CD4-positive, alpha-beta T cell treated with Interleukin-17A for 4 hours (primary cell): ENCODE results near the gene SLC30A4.

Experiments used
- DNase-seq: peaks from one replicate; pipeline ENCODE4 v3.0.0-alpha.2; 2020; ENCODE audit warnings: mixed read lengths

Gene SLC30A4

GRCh38 chr15:45449395-45449794 lies 73.2 kb downstream of the SLC30A4 start:
- DNase-seq, result no peak

DNA sequence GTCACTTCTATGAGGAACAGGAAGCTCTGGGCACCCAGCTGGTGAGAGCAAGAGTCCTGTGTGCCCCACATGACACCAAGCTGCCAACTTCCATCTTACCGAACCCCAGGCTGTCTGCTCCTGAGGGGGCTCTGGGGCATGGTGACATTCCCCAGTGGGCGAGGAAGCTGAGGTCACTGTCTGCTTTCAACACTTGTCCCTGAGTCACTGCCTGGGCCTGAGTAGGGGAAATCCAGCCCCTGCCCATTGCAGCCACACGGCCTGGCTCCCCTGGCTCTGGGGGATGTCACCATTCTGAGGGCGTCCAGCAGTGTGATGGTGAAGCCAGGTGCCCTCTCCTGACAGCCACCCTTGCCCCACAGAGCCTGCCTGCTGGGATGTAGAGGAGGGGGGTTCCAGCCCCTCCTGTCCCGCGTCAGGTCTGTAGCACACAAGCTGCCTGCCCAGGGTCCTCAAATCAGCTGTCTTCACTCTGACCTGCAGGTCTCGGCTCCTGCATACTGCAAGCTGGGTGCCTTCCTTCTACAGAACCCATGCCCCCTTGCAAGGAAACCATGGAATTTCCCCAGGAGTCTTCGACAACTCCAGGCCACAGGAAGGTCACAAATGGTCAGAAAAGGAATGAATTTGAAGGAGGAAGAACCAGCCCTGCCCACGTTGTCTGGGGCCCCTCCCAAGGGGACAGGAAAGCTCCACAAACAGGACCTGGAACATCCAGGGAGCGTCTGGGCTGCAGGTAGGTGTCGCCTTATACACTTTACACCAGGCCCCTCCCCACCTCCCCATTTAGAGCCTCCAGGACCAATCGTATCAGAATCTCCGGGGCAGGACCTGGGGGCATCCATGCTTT lies 74.3 kb downstream of the SLC30A4 start:
- no peak for DNase-seq

DNA sequence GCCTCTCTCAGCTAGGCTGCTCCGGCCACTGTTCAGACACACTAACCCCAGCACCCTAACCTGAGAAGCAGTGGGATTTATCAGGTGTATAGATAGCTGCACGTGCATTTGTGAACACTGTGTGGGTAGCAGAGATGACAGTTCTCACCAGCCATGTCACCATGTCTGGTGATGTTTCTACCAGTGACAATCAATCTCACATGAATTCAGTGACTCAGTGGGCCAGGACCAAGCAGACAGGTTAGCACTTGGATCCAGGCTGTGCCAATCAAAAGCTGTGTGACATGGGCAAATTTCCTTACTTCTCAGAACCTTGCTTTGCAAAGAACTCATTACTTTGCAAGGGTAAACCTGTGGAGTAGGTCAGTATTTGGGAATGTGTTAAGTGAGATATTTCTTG lies 78.9 kb downstream of the SLC30A4 start:
- no peak for DNase-seq

- no peak for DNase-seq
Measured at GRCh38 chr15:45442507-45443135, 79.9 kb downstream of the SLC30A4 start.

- DNase-seq, result no peak
Measured at GRCh38 chr15:45441686-45442085, 80.9 kb downstream of the SLC30A4 start.

DNA sequence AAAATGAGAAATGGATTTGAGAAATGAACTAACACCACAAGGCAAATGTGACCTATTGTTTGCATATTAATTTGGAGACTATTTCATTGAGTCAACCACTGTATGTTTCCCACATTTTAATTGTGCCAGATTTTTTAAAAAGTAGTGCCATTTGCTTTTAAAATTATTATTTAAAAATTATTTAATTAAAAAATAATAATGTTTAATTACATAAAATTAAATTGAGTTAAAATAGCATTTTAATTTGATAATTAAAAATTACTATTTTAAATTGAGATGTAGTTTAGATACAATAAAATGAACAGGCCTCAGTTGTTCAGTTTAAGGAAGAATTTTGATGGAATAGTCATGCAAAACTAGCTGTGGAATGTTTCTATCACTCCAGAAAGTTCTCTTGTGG lies 81.5 kb downstream of the SLC30A4 start:
- DNase-seq, result no peak

DNA sequence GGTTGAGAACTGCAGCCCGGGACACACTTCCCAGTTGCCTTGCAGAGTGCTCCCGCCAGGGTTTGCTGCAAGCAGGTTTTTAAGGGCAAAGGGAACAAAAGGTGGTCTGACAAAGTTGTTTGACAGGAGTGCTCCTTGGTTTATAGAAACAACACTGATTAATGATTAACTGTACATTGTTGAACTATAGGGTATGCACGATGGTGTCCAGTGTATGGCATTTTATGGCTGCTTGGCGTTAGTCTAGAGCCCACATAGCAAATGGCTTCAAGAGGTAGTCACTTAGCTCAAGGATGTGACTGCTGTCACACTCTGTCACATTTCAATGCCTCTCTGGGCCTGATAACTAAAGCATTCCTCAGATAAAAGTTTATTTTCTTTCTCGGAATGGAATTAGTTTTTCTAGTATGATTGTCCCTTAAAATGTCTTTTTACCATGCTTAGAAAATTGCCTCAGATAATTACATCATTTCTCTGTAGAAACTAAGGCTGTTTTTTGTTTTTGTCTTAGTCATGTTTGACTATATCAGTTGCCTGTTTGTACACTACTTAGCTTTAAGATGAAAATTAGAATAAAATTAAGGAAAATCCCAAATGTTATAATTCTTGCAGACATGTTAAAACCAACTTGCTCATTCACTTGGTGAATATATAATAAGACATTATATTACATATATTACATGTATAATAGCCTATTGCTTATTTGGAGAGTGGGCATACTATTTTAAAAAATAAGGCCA lies 82.9 kb downstream of the SLC30A4 start:
- DNase-seq, result no peak

GRCh38 chr15:45435124-45435903 lies 87.2 kb downstream of the SLC30A4 start:
- no peak for DNase-seq

GRCh38 chr15:45434078-45434567 lies 88.4 kb downstream of the SLC30A4 start:
- no peak for DNase-seq

DNA sequence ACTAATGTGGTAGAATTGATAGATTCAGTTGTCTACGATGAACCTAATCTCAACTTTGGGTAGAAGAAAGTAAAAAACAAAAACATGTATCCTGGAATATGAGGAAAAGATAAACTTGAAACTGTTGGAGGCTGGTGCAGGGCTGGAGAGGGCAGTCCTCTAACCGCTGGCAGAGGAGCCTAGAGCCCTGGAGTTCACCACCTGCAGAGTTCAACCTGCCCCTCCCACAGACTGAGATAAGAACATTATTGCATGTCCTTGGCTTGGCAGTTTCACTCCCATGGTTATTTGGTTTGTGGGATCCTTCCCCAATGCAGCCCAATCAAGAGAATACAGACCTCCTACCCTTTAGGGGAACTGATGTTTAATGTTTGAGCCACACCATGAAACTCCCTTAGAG lies 91.0 kb downstream of the SLC30A4 start:
- no peak for DNase-seq

- DNase-seq, result peak; percentile 95
Measured at GRCh38 chr15:45429941-45430792, 92.4 kb downstream of the SLC30A4 start.
